ENCODE measurements around the gene FSD1. TPM values are rescaled to one million over a fixed set of nuclear protein-coding genes. Genes with fewer than 3 reads are reported as not detected.

FSD1 gene
- total RNA-seq, 6 experiments from 2014 or later = 0.19 to 2.2 (median 0.52) TPM; not detected in 2

- Histone ChIP-seq H3K4me3 (no peak overlapping the region), H3K27ac (no peak overlapping the region), H3K36me3 (no peaks in the 10 kb centered on the region), H3K27me3 (no peaks in the 10 kb centered on the region), H3K9me3 (no peaks in the 10 kb centered on the region), H3K4me1 (no peaks in the 10 kb centered on the region)
- no peak for DNase-seq
- ATAC-seq = no peak
- intact Hi-C loops (cut with DNase I) = no loop called here
- WGBS (ENCODE audit: insufficient coverage, low coverage, low lambda C conversion rate, missing lambda C conversion rate) = 69% methylated on average over 11 of the region's 14 CpGs
- TF ChIP-seq CTCF (IDR thresholded peaks at IDR 0.05) (no peak), POLR2A (IDR thresholded peaks at IDR 0.05) (no peak)
Measured at GRCh38 chr19:4295972-4296771, 8.2 kb upstream of the FSD1 start.

- H3K9me3 ChIP-seq = no peaks in the 10 kb centered on the region
- H3K4me1 ChIP-seq = no peaks in the 10 kb centered on the region
- no peaks in the 10 kb centered on the region for H3K27me3 ChIP-seq
- no peak for ATAC-seq
- intact Hi-C loops (cut with DNase I) = no loop called here
- H3K27ac ChIP-seq = no peak overlapping the region
- no peak overlapping the region for H3K4me3 ChIP-seq
- TF ChIP-seq CTCF (IDR thresholded peaks at IDR 0.05) = no peak
- no peak for TF ChIP-seq POLR2A (IDR thresholded peaks at IDR 0.05)
- DNase-seq = no peak
- WGBS (ENCODE audit: insufficient coverage, low coverage, low lambda C conversion rate, missing lambda C conversion rate) = 96% methylated on average over 8 of the region's 27 CpGs
- no peaks in the 10 kb centered on the region for H3K36me3 ChIP-seq
Measured at GRCh38 chr19:4297901-4298809, 6.2 kb upstream of the FSD1 start.

- no peaks in the 10 kb centered on the region for H3K36me3 ChIP-seq
- TF ChIP-seq CTCF (IDR thresholded peaks at IDR 0.05) = no peak
- no peak for TF ChIP-seq POLR2A (IDR thresholded peaks at IDR 0.05)
- no peaks in the 10 kb centered on the region for H3K9me3 ChIP-seq
- no peak overlapping the region for H3K4me3 ChIP-seq
- ATAC-seq = no peak
- no peak for DNase-seq
- H3K27ac ChIP-seq = no peak overlapping the region
- 87% methylated on average over 6 of the region's 8 CpGs for WGBS (ENCODE audit: insufficient coverage, low coverage, low lambda C conversion rate, missing lambda C conversion rate)
- H3K27me3 ChIP-seq = no peaks in the 10 kb centered on the region
- no peaks in the 10 kb centered on the region for H3K4me1 ChIP-seq
- intact Hi-C loops (cut with DNase I) = no loop called here
Measured at GRCh38 chr19:4298810-4299550, 5.4 kb upstream of the FSD1 start.

GRCh38 chr19:4300589-4300988 lies 3.8 kb upstream of the FSD1 start:
- no peaks in the 10 kb centered on the region for H3K27me3 ChIP-seq
- DNase-seq (no peak), ATAC-seq (no peak)
- TF ChIP-seq CTCF (IDR thresholded peaks at IDR 0.05) (no peak), POLR2A (IDR thresholded peaks at IDR 0.05) (no peak)
- H3K4me3 ChIP-seq = no peak overlapping the region
- H3K4me1 ChIP-seq = no peaks in the 10 kb centered on the region
- WGBS (ENCODE audit: insufficient coverage, low coverage, low lambda C conversion rate, missing lambda C conversion rate) = 80% methylated on average over 1 of the region's 3 CpGs
- no peaks in the 10 kb centered on the region for H3K36me3 ChIP-seq
- intact Hi-C loops (cut with DNase I) = no loop called here
- no peaks in the 10 kb centered on the region for H3K9me3 ChIP-seq
- no peak overlapping the region for H3K27ac ChIP-seq

All from right lobe of liver (tissue), 6 donors.